AG09309 (cell line): ENCODE measurements around the gene HOXB3.

Experiments used
- DNase-seq: peaks from one replicate; pipeline ENCODE4 v3.0.0-alpha.2; 2010; ENCODE audit warnings: low read depth
- H3K4me3 ChIP-seq: 2 replicates; pipeline ENCODE4 v1.5.1; 2011; ENCODE audit warnings: mild to moderate bottlenecking, low read depth, low read length, moderate library complexity; ENCODE audit not compliant: control insufficient read depth
- CTCF ChIP-seq: IDR thresholded peaks from 2 replicates; pipeline ENCODE4 v1.5.1; 2011; ENCODE audit warnings: mild to moderate bottlenecking, low read depth, low read length, inconsistent platforms; ENCODE audit not compliant: insufficient read depth, control insufficient read depth; ENCODE audit errors: missing control alignments

The HOXB3 gene

GRCh38 chr17:48558057-48558830 lies 31.8 kb downstream of the HOXB3 start:
- TF ChIP-seq CTCF, result no peak
- no peak for DNase-seq
- H3K4me3 ChIP-seq, result no peak overlapping the region

GRCh38 chr17:48556576-48557401 lies 33.3 kb downstream of the HOXB3 start:
- no peak for DNase-seq
- H3K4me3 ChIP-seq, result no peak overlapping the region
- TF ChIP-seq CTCF, result no peak

- TF ChIP-seq CTCF, result no peak
- no peak overlapping the region for H3K4me3 ChIP-seq
Observed at GRCh38 chr17:48556229-48556575, 33.8 kb downstream of the HOXB3 start.

GRCh38 chr17:48555258-48556228 lies 34.5 kb downstream of the HOXB3 start:
- no peak overlapping the region for H3K4me3 ChIP-seq
- peak; percentile 59 for DNase-seq
- no peak for TF ChIP-seq CTCF

More at GRCh38 chr17:48556229-48556575, 33.8 kb downstream of the HOXB3 start:
- no peak for DNase-seq

GRCh38 chr17:48554412-48555257 lies 35.4 kb downstream of the HOXB3 start:
- no peak for DNase-seq
- no peak overlapping the region for H3K4me3 ChIP-seq
- no peak for TF ChIP-seq CTCF

GRCh38 chr17:48553826-48554225 lies 36.2 kb downstream of the HOXB3 start:
- TF ChIP-seq CTCF, result no peak
- no peak for DNase-seq
- H3K4me3 ChIP-seq, result no peak overlapping the region
